ENCODE results near the gene MYO1G. TPM values are rescaled to one million over a fixed set of nuclear protein-coding genes. Genes with fewer than 3 reads are reported as not detected.

Gene MYO1G
- total RNA-seq, 1 experiment from 2014 or later: 0.11 TPM

- POLR2A ChIA-PET (ENCODE audit: unreplicated experiment): no interaction called here
- no peak overlapping the region for H3K4me2 ChIP-seq (ENCODE audit: low read length)
Measured at GRCh38 chr7:44922351-44922694, 56.5 kb downstream of the MYO1G start.

GRCh38 chr7:44921607-44922350 is 57.0 kb downstream of the MYO1G start:
- H2AFZ ChIP-seq (ENCODE audit: low read length): peak overlapping the region; percentile 62; the same call in 1 of the 2 replicates
- ATAC-seq (peak; percentile 97), DNase-seq (peak; percentile 78)
- no peak overlapping the region for H3K4me2 ChIP-seq (ENCODE audit: low read length)
- H3K27me3 ChIP-seq (ENCODE audit: low read length): no peaks in the 10 kb centered on the region
- H3K4me3 ChIP-seq (ENCODE audit: low read length): no peak overlapping the region
- no peak overlapping the region for H3K27ac ChIP-seq (ENCODE audit: low read length)
- POLR2A ChIA-PET (ENCODE audit: unreplicated experiment): no interaction called here
- no peaks in the 10 kb centered on the region for H3K9me2 ChIP-seq (replicated peaks; ENCODE audit: low read length)
- CTCF ChIA-PET: no interaction called here
- no peaks in the 10 kb centered on the region for H3K9me3 ChIP-seq (ENCODE audit: low read length)
- H4K20me1 ChIP-seq (ENCODE audit: low read length): no peaks in the 10 kb centered on the region
- H3K79me2 ChIP-seq (ENCODE audit: low read length): no peaks in the 10 kb centered on the region
- BruUV-seq (replicated peaks): no TSS peak
- H3K9ac ChIP-seq (ENCODE audit: low read length): no peak overlapping the region
- TF ChIP-seq EZH2phosphoT487 (IDR thresholded peaks at IDR 0.05; ENCODE audit: borderline replicate concordance, low read length) (no peak), CTCF (conservative IDR thresholded peaks at IDR 0.05; ENCODE audit: low read depth, low read length) (peak; percentile 86)
- intact Hi-C loops (cut with micrococcal nuclease): loop anchor here (1.0 to 2.0 kb wide), 2 partner anchors 64 to 333 kb away; no protein-coding TSS in a partner anchor
- H3K4me1 ChIP-seq (ENCODE audit: insufficient read depth, low read length): no peaks in the 10 kb centered on the region
- H3F3A ChIP-seq (ENCODE audit: low read length, unreplicated experiment): no peaks in the 10 kb centered on the region
- no peaks in the 10 kb centered on the region for H3K36me3 ChIP-seq (ENCODE audit: low read depth, low read length)

More at GRCh38 chr7:44922351-44922694, 56.5 kb downstream of the MYO1G start:
- CTCF ChIA-PET: no interaction called here
- Histone ChIP-seq H3F3A (ENCODE audit: low read length, unreplicated experiment) (no peaks in the 10 kb centered on the region), H4K20me1 (ENCODE audit: low read length) (no peaks in the 10 kb centered on the region), H3K4me1 (ENCODE audit: insufficient read depth, low read length) (no peaks in the 10 kb centered on the region), H3K9me2 (replicated peaks; ENCODE audit: low read length) (no peaks in the 10 kb centered on the region), H3K27me3 (ENCODE audit: low read length) (no peaks in the 10 kb centered on the region), H3K79me2 (ENCODE audit: low read length) (no peaks in the 10 kb centered on the region), H3K4me3 (ENCODE audit: low read length) (no peak overlapping the region), H3K9me3 (ENCODE audit: low read length) (no peaks in the 10 kb centered on the region), H3K9ac (ENCODE audit: low read length) (no peak overlapping the region), H3K36me3 (ENCODE audit: low read depth, low read length) (no peaks in the 10 kb centered on the region), H3K27ac (ENCODE audit: low read length) (no peak overlapping the region), H2AFZ (ENCODE audit: low read length) (peak overlapping the region; percentile 62; the same call in 1 of the 2 replicates)
- DNase-seq (no peak), ATAC-seq (peak; percentile 13; the same call in 1 of the 2 replicates)
- intact Hi-C loops (cut with micrococcal nuclease): loop anchor here (1.0 to 2.0 kb wide), 2 partner anchors 65 to 334 kb away; no protein-coding TSS in a partner anchor
- BruUV-seq (replicated peaks): no TSS peak
- peak; percentile 20; the same call in 1 of the 2 replicates for TF ChIP-seq CTCF (conservative IDR thresholded peaks at IDR 0.05; ENCODE audit: low read depth, low read length)
- no peak for TF ChIP-seq EZH2phosphoT487 (IDR thresholded peaks at IDR 0.05; ENCODE audit: borderline replicate concordance, low read length)

GRCh38 chr7:44920119-44920518 is 58.7 kb downstream of the MYO1G start:
- Histone ChIP-seq H3K79me2 (ENCODE audit: low read length) (no peaks in the 10 kb centered on the region), H2AFZ (ENCODE audit: low read length) (no peak overlapping the region), H3F3A (ENCODE audit: low read length, unreplicated experiment) (no peaks in the 10 kb centered on the region), H3K9me3 (ENCODE audit: low read length) (no peaks in the 10 kb centered on the region), H3K4me2 (ENCODE audit: low read length) (no peak overlapping the region), H3K9ac (ENCODE audit: low read length) (no peak overlapping the region), H3K36me3 (ENCODE audit: low read depth, low read length) (no peaks in the 10 kb centered on the region), H4K20me1 (ENCODE audit: low read length) (no peaks in the 10 kb centered on the region), H3K27me3 (ENCODE audit: low read length) (no peaks in the 10 kb centered on the region), H3K9me2 (replicated peaks; ENCODE audit: low read length) (no peaks in the 10 kb centered on the region), H3K4me1 (ENCODE audit: insufficient read depth, low read length) (no peaks in the 10 kb centered on the region), H3K4me3 (ENCODE audit: low read length) (no peak overlapping the region), H3K27ac (ENCODE audit: low read length) (no peak overlapping the region)
- intact Hi-C loops (cut with micrococcal nuclease): no loop called here
- no peak for ATAC-seq
- DNase-seq: no peak
- no peak for TF ChIP-seq EZH2 (IDR thresholded peaks at IDR 0.05; ENCODE audit: low read length, unreplicated experiment)
- ChIA-PET CTCF (no interaction called here), POLR2A (ENCODE audit: unreplicated experiment) (interaction anchor here (0.7 to 1.0 kb wide), 2 partner anchors 35 to 63 kb away, joined by 4 to 5 read pairs; partner anchors contain the start of gene PURB)
- BruUV-seq (replicated peaks): no TSS peak
